GM23338 (cell line): ENCODE measurements around the gene RAD21L1. TPM values are rescaled to one million over a fixed set of nuclear protein-coding genes. Genes with fewer than 3 reads are reported as not detected.

ENCODE experiments used
- ATAC-seq: fragments of 200-7000 bp; cut with Tn5 transposase; 3 replicates; pipeline ENCODE4 v1.9.1; 2020
- DNase-seq: peaks from one replicate; pipeline ENCODE4 v3.0.0-alpha.2; 2015; ENCODE audit warnings: low spot score
- H2AFZ ChIP-seq: fragments of 200-600 bp; sonication (generic); 2 replicates; pipeline ENCODE4 v1.8.0; 2016; ENCODE audit warnings: antibody characterized with exemption, mild to moderate bottlenecking, moderate library complexity
- H3F3A ChIP-seq: fragments of 200-600 bp; sonication (generic); replicated peaks from 2 replicates; pipeline ENCODE4 v1.8.0; 2017; ENCODE audit warnings: antibody characterized with exemption, mixed run types, low read depth
- H3K27ac ChIP-seq: fragments of 200-600 bp; sonication (generic); 2 replicates; pipeline ENCODE4 v1.6.1; 2016; ENCODE audit warnings: low read depth
- H3K27me3 ChIP-seq: fragments of 200-600 bp; sonication (generic); 2 replicates; pipeline ENCODE4 v1.8.0; 2016; ENCODE audit warnings: mild to moderate bottlenecking, mixed run types, moderate library complexity; ENCODE audit not compliant: insufficient read depth
- H3K36me3 ChIP-seq: fragments of 200-600 bp; sonication (generic); 2 replicates; pipeline ENCODE4 v1.8.0; 2016; ENCODE audit warnings: mild to moderate bottlenecking; ENCODE audit not compliant: insufficient read depth
- H3K4me1 ChIP-seq: fragments of 200-600 bp; sonication (generic); 2 replicates; pipeline ENCODE4 v1.8.0; 2016; ENCODE audit warnings: mild to moderate bottlenecking, moderate library complexity; ENCODE audit not compliant: insufficient read depth
- H3K4me2 ChIP-seq: fragments of 200-600 bp; sonication (generic); 2 replicates; pipeline ENCODE4 v1.7.1; 2017; ENCODE audit warnings: mixed run types
- H3K4me3 ChIP-seq: fragments of 200-600 bp; sonication (generic); 2 replicates; pipeline ENCODE4 v1.6.1; 2016; ENCODE audit warnings: mixed run types
- H3K79me2 ChIP-seq: fragments of 200-600 bp; sonication (generic); replicated peaks from 2 replicates; pipeline ENCODE4 v1.8.0; 2017; ENCODE audit warnings: mild to moderate bottlenecking; ENCODE audit not compliant: insufficient read depth
- H3K9me2 ChIP-seq: fragments of 200-600 bp; sonication (generic); 2 replicates; pipeline ENCODE4 v1.8.0; 2017; ENCODE audit not compliant: insufficient read depth
- H4K20me1 ChIP-seq: fragments of 200-600 bp; sonication (generic); replicated peaks from 2 replicates; pipeline ENCODE4 v1.8.0; 2017; ENCODE audit warnings: mild to moderate bottlenecking; ENCODE audit not compliant: insufficient read depth
- H3K27ac Mint-ChIP-seq: 2 replicates; pipeline ENCODE4 v1.8.0; 2020; ENCODE audit warnings: inconsistent platforms, mild to moderate bottlenecking, moderate library complexity, mixed read lengths
- H3K27me3 Mint-ChIP-seq: 3 replicates; pipeline ENCODE4 v1.8.0; 2022; ENCODE audit warnings: low read depth, mild to moderate bottlenecking, moderate library complexity, mixed read lengths, inconsistent platforms; ENCODE audit not compliant: insufficient read depth, poor library complexity
- H3K36me3 Mint-ChIP-seq: 3 replicates; pipeline ENCODE4 v1.8.0; 2021; ENCODE audit warnings: low read depth, mild to moderate bottlenecking, inconsistent platforms, moderate library complexity, mixed read lengths
- H3K4me1 Mint-ChIP-seq: 3 replicates; pipeline ENCODE4 v1.8.0; 2020; ENCODE audit warnings: mild to moderate bottlenecking, inconsistent platforms, mixed read lengths
- H3K4me3 Mint-ChIP-seq: 3 replicates; pipeline ENCODE4 v1.8.0; 2021; ENCODE audit warnings: moderate library complexity, mild to moderate bottlenecking, inconsistent platforms, mixed read lengths
- H3K9me3 Mint-ChIP-seq: 3 replicates; pipeline ENCODE4 v1.8.0; 2020; ENCODE audit warnings: moderate library complexity, mild to moderate bottlenecking, inconsistent platforms, mixed read lengths
- CREB1 ChIP-seq: fragments of 250-450 bp; sonication (Bioruptor Pico); IDR thresholded peaks from 2 replicates; pipeline ENCODE4 v1.5.0; 2020; ENCODE audit warnings: low read depth, mild to moderate bottlenecking, moderate library complexity
- polyA plus RNA-seq: library from polyadenylated mRNA; unstranded; fragments of >200 nt; fragmentation: Nextera tagmentation; extraction: Ambion mirVana; gene quantifications from 2 replicates; pipeline ENCODE4 v1.2.1, GENCODE V29; 2016
- total RNA-seq: library from RNA; depleted of rRNA; stranded (reverse); fragments of >200 nt; shearing (Covaris generic); gene quantifications from 2 replicates; pipeline ENCODE4 v1.2.3, GENCODE V29; 2014
- TF ChIP-seq, protein P1 (sequence below): IDR thresholded peaks from one replicate; pipeline ENCODE4 v1.6.1; 2018; ENCODE audit warnings: antibody characterized with exemption; ENCODE audit not compliant: unreplicated experiment
- TF ChIP-seq, protein P2 (sequence below), 2 experiments: fragments of 200-600 bp in 1 of 2; sonication (generic) in 1 of 2; conservative IDR thresholded peaks; 2 replicates each; pipeline versions ENCODE4 v1.5.1 to v1.6.1; 2016 to 2017; ENCODE audit warnings: antibody characterized with exemption in 2 of 2, low read depth in 2 of 2, mild to moderate bottlenecking in 2 of 2, moderate library complexity in 1 of 2
- TF ChIP-seq, protein P3 (sequence below): IDR thresholded peaks from 2 replicates; pipeline ENCODE4 v1.6.1; 2016; ENCODE audit warnings: antibody characterized with exemption
- TF ChIP-seq, protein P4 (sequence below): fragments of 250-450 bp; sonication (Bioruptor Pico); IDR thresholded peaks from 2 replicates; pipeline ENCODE4 v1.5.0; 2020; ENCODE audit warnings: mild to moderate bottlenecking, moderate library complexity

The RAD21L1 gene
- total and polyA plus RNA-seq, 2 experiments from 2014 or later = 0.10 to 0.95 TPM

DNA sequence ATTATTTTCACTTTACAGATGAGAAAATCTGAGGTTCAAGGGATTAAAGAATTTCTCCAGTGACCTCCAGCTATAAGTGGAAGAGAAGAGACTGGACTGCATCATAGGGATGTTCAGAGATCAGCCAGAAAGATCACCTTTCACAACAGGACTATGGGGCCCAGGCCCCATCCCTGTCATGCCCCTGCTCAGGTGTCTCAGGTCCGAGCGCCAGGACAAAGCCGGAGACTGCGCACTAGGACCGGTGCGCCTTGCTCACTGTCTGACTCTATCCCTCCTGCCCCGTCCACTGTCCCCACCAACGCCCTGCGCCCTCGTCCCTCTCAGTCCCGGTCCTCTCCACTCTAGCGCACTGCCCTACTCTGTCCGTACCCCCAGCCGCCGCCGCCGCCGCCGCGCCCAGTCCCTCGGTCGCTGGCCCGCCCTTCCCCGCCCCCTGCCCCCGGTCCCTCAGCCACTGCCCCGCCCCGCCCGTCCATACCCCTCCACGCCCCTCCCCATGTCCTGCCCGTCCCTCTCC lies 521 bp upstream of the RAD21L1 start (continued):
- TF ChIP-seq, protein P1, sequence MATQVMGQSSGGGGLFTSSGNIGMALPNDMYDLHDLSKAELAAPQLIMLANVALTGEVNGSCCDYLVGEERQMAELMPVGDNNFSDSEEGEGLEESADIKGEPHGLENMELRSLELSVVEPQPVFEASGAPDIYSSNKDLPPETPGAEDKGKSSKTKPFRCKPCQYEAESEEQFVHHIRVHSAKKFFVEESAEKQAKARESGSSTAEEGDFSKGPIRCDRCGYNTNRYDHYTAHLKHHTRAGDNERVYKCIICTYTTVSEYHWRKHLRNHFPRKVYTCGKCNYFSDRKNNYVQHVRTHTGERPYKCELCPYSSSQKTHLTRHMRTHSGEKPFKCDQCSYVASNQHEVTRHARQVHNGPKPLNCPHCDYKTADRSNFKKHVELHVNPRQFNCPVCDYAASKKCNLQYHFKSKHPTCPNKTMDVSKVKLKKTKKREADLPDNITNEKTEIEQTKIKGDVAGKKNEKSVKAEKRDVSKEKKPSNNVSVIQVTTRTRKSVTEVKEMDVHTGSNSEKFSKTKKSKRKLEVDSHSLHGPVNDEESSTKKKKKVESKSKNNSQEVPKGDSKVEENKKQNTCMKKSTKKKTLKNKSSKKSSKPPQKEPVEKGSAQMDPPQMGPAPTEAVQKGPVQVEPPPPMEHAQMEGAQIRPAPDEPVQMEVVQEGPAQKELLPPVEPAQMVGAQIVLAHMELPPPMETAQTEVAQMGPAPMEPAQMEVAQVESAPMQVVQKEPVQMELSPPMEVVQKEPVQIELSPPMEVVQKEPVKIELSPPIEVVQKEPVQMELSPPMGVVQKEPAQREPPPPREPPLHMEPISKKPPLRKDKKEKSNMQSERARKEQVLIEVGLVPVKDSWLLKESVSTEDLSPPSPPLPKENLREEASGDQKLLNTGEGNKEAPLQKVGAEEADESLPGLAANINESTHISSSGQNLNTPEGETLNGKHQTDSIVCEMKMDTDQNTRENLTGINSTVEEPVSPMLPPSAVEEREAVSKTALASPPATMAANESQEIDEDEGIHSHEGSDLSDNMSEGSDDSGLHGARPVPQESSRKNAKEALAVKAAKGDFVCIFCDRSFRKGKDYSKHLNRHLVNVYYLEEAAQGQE = no peak

DNA sequence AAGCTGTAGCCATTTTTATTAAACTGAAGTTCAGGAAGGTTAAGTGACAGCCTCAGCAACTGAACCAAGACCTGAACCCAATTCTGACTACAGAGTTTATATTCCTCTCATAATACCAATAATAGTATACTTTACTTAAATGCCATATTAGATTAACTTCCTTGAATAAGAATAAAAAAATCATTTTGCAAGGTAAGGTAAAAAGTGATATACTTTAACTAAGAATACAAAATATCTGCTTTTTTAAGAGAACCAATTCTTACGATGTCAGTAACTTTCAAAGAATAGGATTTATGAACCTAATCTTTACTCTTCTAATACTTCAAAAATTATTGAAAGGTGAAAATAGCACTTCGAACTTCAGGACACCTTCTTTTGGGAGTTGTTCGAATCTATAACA lies 3.7 kb downstream of the RAD21L1 start:
- no peaks in the 10 kb centered on the region for H3K9me2 ChIP-seq
- H2AFZ ChIP-seq = no peak overlapping the region
- H3F3A ChIP-seq = no peaks in the 10 kb centered on the region
- H3K4me1 ChIP-seq = peaks cover 5% of the 10 kb centered on the region
- no peak overlapping the region for H3K4me3 ChIP-seq
- Mint-ChIP-seq H3K27me3 (peaks cover 16% of the 10 kb centered on the region), H3K27ac (no peak overlapping the region), H3K9me3 (no peaks in the 10 kb centered on the region), H3K4me3 (no peak overlapping the region), H3K36me3 (no peaks in the 10 kb centered on the region), H3K4me1 (peaks cover 3% of the 10 kb centered on the region; the same call in 1 of the 3 replicates)
- no peaks in the 10 kb centered on the region for H4K20me1 ChIP-seq
- DNase-seq (no peak), ATAC-seq (no peak)
- TF ChIP-seq, protein P2, sequence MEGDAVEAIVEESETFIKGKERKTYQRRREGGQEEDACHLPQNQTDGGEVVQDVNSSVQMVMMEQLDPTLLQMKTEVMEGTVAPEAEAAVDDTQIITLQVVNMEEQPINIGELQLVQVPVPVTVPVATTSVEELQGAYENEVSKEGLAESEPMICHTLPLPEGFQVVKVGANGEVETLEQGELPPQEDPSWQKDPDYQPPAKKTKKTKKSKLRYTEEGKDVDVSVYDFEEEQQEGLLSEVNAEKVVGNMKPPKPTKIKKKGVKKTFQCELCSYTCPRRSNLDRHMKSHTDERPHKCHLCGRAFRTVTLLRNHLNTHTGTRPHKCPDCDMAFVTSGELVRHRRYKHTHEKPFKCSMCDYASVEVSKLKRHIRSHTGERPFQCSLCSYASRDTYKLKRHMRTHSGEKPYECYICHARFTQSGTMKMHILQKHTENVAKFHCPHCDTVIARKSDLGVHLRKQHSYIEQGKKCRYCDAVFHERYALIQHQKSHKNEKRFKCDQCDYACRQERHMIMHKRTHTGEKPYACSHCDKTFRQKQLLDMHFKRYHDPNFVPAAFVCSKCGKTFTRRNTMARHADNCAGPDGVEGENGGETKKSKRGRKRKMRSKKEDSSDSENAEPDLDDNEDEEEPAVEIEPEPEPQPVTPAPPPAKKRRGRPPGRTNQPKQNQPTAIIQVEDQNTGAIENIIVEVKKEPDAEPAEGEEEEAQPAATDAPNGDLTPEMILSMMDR (conservative IDR thresholded peaks at IDR 0.05; ENCODE audit: low read depth in 2 of 2) = no peak
- TF ChIP-seq, protein P1 = no peak
- TF ChIP-seq CREB1 = no peak
- TF ChIP-seq, protein P3, sequence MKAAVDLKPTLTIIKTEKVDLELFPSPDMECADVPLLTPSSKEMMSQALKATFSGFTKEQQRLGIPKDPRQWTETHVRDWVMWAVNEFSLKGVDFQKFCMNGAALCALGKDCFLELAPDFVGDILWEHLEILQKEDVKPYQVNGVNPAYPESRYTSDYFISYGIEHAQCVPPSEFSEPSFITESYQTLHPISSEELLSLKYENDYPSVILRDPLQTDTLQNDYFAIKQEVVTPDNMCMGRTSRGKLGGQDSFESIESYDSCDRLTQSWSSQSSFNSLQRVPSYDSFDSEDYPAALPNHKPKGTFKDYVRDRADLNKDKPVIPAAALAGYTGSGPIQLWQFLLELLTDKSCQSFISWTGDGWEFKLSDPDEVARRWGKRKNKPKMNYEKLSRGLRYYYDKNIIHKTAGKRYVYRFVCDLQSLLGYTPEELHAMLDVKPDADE = no peak
- TF ChIP-seq, protein P4, sequence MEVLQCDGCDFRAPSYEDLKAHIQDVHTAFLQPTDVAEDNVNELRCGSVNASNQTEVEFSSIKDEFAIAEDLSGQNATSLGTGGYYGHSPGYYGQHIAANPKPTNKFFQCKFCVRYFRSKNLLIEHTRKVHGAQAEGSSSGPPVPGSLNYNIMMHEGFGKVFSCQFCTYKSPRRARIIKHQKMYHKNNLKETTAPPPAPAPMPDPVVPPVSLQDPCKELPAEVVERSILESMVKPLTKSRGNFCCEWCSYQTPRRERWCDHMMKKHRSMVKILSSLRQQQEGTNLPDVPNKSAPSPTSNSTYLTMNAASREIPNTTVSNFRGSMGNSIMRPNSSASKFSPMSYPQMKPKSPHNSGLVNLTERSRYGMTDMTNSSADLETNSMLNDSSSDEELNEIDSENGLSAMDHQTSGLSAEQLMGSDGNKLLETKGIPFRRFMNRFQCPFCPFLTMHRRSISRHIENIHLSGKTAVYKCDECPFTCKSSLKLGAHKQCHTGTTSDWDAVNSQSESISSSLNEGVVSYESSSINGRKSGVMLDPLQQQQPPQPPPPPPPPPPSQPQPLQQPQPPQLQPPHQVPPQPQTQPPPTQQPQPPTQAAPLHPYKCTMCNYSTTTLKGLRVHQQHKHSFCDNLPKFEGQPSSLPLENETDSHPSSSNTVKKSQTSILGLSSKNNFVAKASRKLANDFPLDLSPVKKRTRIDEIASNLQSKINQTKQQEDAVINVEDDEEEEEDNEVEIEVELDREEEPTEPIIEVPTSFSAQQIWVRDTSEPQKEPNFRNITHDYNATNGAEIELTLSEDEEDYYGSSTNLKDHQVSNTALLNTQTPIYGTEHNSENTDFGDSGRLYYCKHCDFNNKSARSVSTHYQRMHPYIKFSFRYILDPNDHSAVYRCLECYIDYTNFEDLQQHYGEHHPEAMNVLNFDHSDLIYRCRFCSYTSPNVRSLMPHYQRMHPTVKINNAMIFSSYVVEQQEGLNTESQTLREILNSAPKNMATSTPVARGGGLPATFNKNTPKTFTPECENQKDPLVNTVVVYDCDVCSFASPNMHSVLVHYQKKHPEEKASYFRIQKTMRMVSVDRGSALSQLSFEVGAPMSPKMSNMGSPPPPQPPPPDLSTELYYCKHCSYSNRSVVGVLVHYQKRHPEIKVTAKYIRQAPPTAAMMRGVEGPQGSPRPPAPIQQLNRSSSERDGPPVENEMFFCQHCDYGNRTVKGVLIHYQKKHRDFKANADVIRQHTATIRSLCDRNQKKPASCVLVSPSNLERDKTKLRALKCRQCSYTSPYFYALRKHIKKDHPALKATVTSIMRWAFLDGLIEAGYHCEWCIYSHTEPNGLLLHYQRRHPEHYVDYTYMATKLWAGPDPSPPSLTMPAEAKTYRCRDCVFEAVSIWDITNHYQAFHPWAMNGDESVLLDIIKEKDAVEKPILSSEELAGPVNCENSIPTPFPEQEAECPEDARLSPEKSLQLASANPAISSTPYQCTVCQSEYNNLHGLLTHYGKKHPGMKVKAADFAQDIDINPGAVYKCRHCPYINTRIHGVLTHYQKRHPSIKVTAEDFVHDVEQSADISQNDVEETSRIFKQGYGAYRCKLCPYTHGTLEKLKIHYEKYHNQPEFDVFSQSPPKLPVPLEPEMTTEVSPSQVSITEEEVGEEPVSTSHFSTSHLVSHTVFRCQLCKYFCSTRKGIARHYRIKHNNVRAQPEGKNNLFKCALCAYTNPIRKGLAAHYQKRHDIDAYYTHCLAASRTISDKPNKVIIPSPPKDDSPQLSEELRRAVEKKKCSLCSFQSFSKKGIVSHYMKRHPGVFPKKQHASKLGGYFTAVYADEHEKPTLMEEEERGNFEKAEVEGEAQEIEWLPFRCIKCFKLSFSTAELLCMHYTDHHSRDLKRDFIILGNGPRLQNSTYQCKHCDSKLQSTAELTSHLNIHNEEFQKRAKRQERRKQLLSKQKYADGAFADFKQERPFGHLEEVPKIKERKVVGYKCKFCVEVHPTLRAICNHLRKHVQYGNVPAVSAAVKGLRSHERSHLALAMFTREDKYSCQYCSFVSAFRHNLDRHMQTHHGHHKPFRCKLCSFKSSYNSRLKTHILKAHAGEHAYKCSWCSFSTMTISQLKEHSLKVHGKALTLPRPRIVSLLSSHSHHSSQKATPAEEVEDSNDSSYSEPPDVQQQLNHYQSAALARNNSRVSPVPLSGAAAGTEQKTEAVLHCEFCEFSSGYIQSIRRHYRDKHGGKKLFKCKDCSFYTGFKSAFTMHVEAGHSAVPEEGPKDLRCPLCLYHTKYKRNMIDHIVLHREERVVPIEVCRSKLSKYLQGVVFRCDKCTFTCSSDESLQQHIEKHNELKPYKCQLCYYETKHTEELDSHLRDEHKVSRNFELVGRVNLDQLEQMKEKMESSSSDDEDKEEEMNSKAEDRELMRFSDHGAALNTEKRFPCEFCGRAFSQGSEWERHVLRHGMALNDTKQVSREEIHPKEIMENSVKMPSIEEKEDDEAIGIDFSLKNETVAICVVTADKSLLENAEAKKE (CRISPR knock-in tag) = no peak
- H3K27ac ChIP-seq = no peak overlapping the region
- no peaks in the 10 kb centered on the region for H3K36me3 ChIP-seq
- H3K79me2 ChIP-seq = no peaks in the 10 kb centered on the region
- H3K27me3 ChIP-seq = peaks cover 40% of the 10 kb centered on the region
- no peak overlapping the region for H3K4me2 ChIP-seq
